ENCODE measurements around the gene NUDCD2.

DNA sequence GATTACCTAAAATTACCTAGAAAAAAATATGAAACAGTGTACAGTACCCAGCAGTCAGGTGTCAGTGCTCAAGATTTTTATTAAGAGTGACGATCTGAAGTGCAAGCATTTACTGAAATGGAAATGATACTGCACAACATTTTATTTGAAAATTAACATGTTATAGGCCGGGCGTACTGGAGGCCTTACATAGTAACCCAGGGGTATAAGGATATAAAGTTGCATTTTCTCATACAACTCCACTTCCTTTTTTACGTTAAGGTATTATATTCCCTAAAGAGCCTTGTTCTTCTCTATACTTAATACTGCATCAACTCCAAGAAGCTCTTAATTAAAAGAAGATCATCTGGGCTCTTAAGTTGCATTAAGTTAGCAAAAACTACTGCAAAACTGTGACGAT lies 48.9 kb upstream of the NUDCD2 start:
- TF ChIP-seq, protein P1, sequence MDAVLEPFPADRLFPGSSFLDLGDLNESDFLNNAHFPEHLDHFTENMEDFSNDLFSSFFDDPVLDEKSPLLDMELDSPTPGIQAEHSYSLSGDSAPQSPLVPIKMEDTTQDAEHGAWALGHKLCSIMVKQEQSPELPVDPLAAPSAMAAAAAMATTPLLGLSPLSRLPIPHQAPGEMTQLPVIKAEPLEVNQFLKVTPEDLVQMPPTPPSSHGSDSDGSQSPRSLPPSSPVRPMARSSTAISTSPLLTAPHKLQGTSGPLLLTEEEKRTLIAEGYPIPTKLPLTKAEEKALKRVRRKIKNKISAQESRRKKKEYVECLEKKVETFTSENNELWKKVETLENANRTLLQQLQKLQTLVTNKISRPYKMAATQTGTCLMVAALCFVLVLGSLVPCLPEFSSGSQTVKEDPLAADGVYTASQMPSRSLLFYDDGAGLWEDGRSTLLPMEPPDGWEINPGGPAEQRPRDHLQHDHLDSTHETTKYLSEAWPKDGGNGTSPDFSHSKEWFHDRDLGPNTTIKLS (IDR thresholded peaks at IDR 0.05; ENCODE audit: borderline replicate concordance, low read depth), result no peak
- TF ChIP-seq SIX5 (IDR thresholded peaks at IDR 0.05; ENCODE audit: borderline replicate concordance in 1 of 2, insufficient read depth in 1 of 2, low read depth in 1 of 2, low read length in 2 of 2) (no peak), GATAD2A (IDR thresholded peaks at IDR 0.05) (no peak), SRF (CRISPR knock-in tag; IDR thresholded peaks at IDR 0.05) (no peak)
- TF ChIP-seq, protein P2, sequence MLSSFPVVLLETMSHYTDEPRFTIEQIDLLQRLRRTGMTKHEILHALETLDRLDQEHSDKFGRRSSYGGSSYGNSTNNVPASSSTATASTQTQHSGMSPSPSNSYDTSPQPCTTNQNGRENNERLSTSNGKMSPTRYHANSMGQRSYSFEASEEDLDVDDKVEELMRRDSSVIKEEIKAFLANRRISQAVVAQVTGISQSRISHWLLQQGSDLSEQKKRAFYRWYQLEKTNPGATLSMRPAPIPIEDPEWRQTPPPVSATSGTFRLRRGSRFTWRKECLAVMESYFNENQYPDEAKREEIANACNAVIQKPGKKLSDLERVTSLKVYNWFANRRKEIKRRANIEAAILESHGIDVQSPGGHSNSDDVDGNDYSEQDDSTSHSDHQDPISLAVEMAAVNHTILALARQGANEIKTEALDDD (IDR thresholded peaks at IDR 0.05), result no peak

Data from K562 (cell line).